HG02588 (cell line): ENCODE results near the gene MKRN2OS.

Source experiments
- ATAC-seq: cut with Tn5 transposase; IDR thresholded peaks from one replicate; pipeline ENCODE4 v1.9.1; 2021; ENCODE audit warnings: mild to moderate bottlenecking, moderate library complexity; ENCODE audit not compliant: unreplicated experiment

Gene MKRN2OS

DNA sequence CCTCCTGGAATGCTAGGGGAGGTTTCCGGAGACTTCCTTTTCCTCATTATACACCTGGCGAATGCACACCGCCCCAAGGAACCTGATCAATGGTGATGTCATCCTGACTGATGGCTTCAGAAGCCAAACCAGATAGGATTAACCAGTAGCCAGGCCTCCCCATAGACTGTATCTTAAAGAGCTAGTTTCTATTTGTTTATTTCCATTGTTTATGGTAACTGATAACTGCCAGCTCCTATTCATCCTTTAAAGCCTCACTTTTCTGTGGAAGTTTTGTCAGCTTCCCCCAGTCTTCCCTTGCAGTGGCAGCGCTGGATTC, at the start of gene MKRN2OS:
MKRN2OS (minus strand) TSS at position 27 of the 319 bp plus-strand sequence. CDS start 35 bp downstream, outside the sequence.
- no peak for ATAC-seq

- ATAC-seq, result no peak
Observed at GRCh38 chr3:12593473-12593872, 48.2 kb upstream of the MKRN2OS start.

- no peak for ATAC-seq
Observed at GRCh38 chr3:12591997-12592715, 46.9 kb upstream of the MKRN2OS start.

DNA sequence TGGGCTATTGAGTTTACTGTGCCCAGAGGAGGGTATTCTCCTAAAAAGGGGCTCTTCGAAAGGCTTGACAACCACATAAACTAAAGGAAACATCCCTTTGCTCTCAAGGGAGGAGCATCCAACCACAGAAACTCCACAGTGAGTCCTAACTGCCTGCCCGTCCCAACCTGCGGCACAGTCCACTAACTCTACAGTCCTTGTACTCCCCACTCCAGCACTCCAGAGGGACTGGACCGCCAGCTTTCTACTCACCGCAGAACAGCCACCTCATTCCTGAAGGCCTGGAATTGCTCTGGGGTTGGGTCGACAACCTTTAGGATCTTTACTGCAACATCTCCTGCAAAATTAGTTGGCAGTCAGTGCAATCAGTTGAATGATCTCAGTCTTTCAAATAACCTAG, 46.2 kb upstream of the MKRN2OS start:
- no peak for ATAC-seq

GRCh38 chr3:12590096-12590495, 44.8 kb upstream of the MKRN2OS start:
- no peak for ATAC-seq

DNA sequence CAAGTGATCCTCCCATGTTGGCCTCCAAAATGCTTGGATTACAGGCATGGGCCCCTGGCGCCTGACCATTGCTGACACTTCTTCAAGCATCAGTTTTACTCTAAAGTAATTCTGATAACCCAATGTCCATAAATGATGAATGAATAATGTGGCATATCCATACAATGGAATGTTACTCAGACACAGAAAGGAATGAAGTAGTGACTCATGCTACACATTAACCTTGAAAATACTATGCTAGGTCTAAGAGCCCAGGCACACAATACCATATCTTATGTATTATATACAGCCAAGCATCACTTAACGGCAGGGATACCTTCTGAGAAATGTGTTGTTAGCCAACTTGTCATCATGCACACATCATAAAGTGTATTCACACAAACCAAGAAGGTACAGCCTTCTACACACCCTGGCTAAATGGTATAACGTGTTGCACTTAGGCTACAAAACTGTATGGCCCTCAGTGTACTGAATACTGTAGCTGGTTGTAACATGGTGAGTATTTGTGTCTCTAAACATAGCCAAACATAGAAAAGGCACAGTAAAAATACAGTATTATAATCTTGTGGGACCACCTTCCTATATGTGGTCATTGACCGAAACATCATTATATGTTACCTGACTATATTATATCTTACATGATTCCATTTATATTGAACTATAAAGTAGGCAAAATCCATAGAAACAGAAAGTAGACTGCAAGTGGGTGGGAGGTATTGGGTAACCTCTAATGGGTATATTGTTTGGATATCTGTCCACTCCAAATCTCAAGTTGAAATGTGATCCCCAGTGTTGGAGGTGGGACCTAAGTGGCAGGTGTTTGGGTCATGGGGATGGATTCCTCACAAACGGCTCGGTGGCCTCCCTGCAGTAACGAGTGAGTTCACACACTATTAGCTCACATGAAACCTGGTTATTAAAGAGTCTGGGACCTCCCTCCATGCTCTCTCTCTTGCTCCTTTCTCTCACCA, 43.0 kb upstream of the MKRN2OS start:
- no peak for ATAC-seq

DNA sequence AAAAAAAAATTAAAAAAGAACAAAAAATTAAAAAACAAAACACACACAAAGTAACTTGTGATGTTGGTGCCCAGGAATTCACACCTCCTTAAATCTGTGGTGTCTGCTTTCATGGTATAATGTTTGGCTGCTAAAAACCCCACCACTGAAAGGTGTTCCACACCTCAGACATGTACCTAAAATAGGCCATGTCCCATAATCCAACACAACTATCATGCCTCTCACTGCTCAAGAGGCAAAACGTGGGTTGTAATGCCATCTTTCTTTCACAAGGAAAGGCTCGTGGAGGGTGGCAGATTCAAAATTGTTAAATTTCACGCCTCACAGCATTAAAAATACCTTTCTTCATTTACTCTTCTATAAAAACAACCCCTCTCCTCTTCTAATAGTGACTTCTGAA, 41.1 kb upstream of the MKRN2OS start:
- ATAC-seq, result no peak

DNA sequence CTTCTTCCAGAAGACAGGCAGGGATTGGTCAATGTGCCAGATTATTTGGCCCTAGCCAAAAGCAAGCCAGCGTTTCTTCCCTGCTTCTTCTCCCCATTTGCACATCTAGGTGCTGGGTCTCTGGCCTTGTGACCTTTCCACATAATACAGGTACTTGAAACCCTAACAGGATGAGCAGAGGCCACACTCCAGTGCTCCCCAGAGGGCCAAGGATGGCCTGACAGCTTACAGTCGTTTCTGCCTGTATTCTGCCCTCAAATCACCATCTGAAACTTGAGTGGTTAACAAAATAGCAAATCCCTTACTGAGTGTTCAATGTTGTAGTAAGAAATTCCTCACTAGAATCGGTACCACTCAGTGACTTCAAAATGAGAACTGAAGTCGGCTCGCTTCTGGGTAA, 40.7 kb upstream of the MKRN2OS start:
- ATAC-seq, result peak; percentile 59

DNA sequence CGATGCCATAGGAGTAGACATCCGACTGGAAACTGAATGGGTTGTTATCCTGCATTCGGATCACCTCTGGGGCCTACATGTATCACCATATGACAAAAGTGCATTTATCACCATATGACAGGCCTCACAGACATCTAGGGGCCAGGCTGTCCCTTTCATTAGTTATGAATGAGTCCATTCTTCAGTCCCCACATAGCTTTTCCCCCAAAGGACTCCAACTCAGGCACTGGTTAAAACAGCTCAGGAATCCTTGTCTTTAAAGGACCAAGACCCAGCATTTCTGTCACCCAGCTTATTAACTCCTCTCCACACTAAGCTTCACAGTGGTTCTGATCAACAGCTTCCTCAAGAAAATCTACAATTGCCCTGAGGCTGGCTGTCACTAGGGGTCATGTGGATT, 39.9 kb upstream of the MKRN2OS start:
- no peak for ATAC-seq

DNA sequence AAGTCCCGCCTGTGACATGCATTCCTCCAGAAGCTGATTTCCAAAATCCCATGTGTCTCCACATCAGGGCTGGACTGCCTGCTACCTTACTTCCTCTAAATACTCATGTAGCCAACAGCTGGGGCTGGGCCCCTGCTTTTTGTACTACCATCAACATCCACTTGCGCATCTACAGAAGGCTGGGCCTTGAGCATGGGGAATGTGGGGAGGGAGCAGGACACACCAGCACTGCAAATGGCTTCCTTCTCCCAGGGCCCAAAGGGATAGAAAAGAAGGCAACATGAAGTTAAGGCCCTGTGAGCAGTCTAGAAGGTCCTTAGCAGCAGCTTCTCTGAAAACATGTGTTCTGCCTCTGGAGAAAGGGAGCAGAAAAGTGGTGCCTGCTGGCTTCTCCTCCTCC, 38.8 kb upstream of the MKRN2OS start:
- no peak for ATAC-seq

DNA sequence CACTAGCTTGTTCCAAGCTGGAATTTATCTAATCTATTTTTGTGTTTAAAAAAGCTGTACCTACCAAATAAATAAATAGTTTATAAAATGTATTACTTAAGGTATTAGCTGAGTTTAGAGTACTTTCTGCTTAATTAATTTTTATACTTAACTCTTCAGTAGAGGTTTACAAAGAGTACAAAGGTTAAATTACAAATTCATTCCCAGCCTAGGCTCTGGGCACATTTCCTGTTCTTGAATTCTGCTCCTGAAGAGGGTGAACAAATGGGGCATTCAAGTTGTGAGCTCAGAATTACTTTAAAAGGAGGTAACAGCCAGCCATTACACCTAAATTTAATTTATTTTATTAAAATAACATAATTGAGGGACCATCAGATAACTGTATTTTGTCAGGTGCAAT, 38.0 kb upstream of the MKRN2OS start:
- no peak for ATAC-seq

GRCh38 chr3:12582730-12583129, 37.4 kb upstream of the MKRN2OS start:
- no peak for ATAC-seq

DNA sequence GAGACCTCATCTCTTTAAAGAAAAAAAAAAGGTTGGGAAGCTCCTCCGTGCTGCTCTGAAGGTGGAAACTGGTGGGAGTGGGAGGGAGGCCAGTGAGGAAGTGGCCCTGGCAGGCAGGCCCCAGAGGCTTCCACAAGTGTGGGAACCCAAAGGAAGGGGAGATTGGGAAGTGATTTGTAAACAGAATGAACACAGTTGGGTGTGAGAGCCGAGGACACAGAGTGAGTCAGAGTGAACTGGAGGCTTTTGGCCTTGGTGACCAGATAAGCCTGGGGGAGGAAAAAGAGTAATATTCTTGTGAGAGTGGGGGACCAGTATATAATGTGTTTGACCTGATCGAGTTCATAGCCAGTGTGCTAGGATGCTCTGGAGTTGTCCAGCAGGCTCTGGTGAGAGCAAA, 34.6 kb upstream of the MKRN2OS start:
- no peak for ATAC-seq

GRCh38 chr3:12579456-12579855, 34.2 kb upstream of the MKRN2OS start:
- ATAC-seq, result no peak

GRCh38 chr3:12578742-12579141, 33.4 kb upstream of the MKRN2OS start:
- no peak for ATAC-seq

GRCh38 chr3:12577379-12577778, 32.1 kb upstream of the MKRN2OS start:
- no peak for ATAC-seq

DNA sequence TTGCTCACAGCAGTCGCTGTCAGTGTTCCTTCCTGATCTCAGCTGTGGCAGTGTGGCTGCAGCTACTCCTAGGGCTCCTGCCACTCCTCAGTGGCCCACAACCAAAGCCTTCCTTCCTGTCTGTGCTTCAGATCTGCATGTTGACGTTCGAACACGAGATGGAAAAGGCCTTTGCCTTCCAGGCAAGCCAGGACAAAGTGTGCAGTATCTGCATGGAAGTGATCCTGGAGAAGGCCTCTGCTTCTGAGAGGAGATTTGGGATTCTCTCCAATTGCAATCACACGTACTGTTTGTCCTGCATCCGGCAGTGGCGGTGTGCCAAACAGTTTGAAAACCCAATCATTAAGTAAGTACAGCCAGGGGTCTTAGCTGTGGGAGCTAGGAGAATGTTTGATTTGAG, 29.4 kb upstream of the MKRN2OS start:
- no peak for ATAC-seq

GRCh38 chr3:12574131-12574530, 28.8 kb upstream of the MKRN2OS start:
- ATAC-seq, result no peak

DNA sequence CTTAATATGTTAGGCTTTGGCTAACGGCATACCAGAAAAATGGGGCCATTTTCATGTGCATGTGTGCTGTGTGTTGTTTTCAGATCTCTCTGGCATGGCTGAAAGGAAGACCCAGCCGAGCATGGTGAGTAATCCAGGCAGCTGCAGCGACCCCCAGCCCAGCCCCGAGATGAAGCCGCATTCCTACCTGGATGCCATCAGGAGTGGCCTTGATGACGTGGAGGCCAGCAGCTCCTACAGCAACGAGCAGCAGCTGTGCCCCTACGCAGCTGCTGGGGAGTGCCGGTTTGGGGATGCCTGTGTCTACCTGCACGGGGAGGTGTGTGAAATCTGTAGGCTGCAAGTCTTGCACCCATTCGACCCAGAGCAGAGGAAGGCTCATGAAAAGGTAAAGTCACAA, 26.7 kb upstream of the MKRN2OS start:
- ATAC-seq, result no peak

GRCh38 chr3:12569836-12570235, 24.5 kb upstream of the MKRN2OS start:
- no peak for ATAC-seq

DNA sequence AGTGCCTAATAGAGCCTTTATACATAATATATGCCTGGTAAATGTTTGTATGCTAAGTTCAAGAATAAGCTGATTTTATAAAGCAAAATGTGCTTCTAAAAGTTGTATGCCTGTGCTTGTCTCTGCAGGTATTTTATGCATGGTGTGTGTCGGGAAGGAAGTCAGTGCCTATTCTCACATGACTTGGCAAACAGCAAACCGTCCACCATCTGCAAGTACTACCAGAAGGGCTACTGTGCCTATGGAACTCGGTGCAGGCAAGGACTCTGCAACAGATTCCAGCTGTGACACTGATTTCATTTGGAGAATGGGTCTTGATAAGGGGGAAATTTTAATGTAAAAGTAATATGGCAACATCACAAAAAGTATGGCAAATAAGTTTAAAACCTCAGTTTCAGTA, 23.4 kb upstream of the MKRN2OS start:
- no peak for ATAC-seq

DNA sequence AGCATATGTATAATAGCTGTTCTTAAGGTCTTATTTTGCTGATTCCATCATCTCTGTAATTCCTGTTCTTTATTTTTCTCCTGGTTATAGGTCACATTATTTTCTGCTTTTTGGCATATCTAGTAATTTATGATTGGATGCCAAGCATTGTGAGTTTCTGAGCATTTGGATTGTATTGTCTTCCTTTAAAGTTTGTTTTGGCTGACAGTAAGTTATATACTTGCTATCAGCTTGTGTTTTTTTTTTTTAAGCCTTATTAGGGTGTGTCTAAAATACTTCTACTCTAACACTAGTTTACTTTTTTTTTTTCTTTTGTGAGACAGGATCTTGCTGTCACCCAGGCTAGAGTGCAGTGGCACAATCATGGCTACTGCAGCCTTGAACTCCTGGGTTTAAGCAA, 21.7 kb upstream of the MKRN2OS start:
- no peak for ATAC-seq
